Fibroblast of the conjunctiva (primary cell): ENCODE data around the gene MMP17.

ENCODE experiments used
- DNase-seq: peaks from one replicate; pipeline ENCODE4 v3.0.0-alpha.2; 2010; ENCODE audit warnings: low read depth

The MMP17 gene

DNA sequence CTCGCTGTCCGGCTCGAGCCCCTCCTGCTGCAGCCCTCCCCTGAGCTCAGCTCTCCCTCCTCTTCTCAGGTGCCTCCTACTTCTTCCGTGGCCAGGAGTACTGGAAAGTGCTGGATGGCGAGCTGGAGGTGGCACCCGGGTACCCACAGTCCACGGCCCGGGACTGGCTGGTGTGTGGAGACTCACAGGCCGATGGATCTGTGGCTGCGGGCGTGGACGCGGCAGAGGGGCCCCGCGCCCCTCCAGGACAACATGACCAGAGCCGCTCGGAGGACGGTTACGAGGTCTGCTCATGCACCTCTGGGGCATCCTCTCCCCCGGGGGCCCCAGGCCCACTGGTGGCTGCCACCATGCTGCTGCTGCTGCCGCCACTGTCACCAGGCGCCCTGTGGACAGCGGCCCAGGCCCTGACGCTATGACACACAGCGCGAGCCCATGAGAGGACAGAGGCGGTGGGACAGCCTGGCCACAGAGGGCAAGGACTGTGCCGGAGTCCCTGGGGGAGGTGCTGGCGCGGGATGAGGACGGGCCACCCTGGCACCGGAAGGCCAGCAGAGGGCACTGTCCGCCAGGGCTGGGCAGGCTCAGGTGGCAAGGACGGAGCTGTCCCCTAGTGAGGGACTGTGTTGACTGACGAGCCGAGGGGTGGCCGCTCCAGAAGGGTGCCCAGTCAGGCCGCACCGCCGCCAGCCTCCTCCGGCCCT is 22.8 kb downstream of the MMP17 start:
- no peak for DNase-seq

- DNase-seq: no peak
These were observed 23.8 kb downstream of the MMP17 start for GRCh38 chr12:131851741-131852550.

DNA sequence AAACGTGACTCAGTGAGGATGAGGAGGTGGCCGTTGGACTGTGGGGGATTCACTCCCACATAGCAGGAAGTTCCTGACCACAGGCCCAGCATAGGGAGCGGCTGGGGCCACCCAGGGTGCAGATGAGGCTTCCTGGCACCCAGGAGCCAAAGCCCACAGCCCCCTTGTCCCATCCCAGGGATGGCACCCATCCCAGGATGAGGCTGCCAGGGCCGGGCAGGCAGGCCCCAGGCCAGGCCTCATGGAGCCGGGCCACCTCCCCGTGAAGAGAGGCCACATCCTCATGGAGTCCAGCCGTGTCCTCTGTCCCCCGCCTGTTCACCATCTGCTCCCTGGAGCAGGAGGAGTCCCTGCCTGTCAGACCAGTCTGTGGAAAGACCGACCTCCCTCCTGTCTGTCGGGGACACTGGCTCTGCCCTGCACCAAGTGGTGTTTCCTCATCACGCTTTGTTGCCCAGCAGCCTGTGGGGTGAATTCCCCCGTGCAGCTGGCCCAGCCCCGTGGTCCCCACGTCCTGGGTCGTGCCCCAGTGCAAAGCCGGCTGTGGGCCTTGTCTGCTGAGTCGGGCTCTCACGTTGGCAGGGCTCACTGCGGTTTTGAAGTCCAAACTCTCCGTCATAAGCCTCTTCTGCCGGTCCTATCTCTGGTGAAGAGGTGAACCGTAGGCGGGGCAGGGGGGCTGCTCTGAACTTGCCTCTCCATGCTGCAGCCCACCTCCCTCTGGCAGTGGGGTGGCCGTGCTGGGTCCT is 24.5 kb downstream of the MMP17 start:
- DNase-seq: no peak

- no peak for DNase-seq
These were observed 25.9 kb downstream of the MMP17 start for GRCh38 chr12:131853832-131854797.

GRCh38 chr12:131854861-131855476 is 26.8 kb downstream of the MMP17 start:
- no peak for DNase-seq

GRCh38 chr12:131855521-131856142 is 27.4 kb downstream of the MMP17 start:
- DNase-seq: no peak

DNA sequence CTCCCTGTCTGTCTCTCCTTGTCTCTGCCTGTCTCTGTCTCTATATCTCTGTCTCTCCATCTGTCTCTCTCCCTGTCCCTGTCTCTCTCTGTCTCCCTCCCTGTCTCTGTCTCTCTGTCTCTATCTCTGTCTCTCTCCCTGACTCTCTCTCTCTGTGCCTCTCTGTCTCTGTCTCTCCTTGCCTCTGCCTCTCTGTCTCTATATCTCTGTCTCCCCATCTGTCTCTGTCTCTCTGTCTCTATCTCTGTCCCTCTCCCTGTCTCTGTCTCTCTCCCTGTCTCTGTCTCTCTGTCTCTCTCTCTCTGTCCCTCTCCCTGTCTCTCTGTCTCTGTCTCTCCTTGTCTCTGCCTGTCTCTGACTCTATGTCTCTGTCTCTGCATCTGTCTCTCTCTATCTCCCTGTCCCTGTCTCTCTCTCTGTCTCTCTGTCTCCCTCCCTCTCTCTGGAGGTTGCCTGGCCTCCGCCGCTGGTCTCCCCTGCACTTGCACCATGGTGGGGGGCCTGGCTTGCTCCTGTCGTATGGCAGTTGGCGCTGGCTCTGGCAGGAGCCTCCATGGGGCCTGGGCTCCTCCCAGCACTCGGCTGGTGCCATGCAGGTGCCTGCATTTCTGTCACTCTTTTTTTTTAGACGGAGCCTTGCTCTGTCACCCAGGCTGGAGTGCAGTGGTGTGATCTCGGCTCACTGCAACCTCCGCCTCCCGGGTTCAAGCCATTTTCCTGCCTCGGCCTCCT is 28.3 kb downstream of the MMP17 start:
- DNase-seq: no peak

DNA sequence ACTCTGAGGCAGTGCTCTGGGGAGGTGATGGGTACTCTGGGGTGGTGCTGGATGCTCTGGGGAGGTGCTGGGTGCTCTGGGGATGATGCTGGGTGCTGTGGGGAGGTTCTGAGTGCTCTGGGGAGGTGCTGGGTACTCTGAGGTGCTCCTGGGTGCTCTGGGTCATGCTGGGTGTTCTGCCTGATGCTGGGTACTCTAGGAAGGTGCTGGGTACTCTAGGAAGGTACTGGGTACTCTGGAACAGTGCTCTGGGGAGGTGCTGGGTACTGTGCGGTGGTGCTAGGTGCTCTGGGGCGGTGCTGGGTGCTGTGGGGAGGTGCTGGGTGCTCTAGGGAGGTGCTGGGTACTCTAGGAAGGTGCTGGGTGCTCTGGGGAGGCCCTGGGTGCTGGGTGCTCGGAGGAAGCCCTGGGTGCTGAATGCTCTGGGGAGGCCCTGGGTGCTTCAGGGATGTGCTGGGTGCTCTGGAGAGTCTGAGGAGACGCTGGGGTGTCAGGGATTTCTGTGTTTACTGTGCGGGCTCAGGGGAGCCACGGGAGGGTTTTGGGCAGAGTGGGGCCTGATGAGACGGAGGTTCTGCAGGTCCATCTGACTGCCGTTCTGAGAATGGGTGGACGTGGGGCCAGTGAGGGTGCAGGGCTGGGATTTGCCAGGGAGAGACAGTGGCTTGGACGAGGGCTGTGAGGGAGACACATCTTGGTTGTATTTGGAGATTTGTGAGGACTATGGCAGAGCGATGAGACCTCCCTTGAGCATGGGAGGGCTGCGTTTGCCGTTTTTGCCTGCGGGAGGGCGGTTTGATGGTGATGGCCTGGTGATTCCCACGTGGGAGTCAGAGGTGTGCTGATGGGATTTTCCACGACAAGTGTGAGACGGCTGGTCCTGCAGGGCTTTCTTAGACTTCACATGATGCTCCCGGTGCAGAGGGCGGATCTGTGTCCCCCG is 30.0 kb downstream of the MMP17 start:
- DNase-seq: no peak

DNA sequence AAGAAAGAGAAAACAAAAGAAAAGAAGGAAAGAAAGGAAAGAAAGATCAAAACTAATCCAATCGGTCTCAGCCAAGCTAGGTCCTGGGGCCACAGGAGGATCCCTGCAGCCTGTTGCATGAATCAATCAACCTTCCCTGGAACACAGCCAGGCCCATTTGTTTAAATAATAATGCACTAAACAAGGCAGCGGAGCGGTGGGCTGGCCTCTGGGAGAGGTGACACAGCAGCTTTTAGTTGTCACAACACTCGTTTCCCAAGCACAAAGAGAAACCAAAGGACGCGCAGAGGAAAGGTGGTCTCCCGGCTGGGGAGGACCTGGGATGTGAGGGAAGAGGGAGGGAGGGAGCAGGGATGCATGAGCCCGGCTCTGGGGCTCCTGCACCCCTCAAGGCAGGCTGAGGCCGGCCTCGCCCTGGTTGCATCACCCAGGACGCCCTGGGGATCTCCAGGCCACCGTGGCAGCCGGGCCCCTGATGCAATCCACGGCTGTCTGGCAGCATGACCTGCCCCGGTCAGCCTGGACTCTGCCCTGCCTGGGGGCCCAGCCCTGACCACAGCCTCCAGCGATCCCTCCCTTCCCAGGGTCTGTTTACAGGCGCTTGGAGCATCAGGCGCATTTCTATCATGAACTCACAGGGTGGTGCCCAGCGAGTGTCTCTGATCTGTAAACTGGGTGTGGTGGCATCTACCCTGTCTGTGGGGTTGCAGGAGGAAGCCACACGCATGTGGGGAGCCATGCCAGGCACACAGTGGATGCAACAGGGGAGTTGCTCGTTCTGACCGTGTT is 32.5 kb downstream of the MMP17 start:
- DNase-seq: peak; percentile 83

DNA sequence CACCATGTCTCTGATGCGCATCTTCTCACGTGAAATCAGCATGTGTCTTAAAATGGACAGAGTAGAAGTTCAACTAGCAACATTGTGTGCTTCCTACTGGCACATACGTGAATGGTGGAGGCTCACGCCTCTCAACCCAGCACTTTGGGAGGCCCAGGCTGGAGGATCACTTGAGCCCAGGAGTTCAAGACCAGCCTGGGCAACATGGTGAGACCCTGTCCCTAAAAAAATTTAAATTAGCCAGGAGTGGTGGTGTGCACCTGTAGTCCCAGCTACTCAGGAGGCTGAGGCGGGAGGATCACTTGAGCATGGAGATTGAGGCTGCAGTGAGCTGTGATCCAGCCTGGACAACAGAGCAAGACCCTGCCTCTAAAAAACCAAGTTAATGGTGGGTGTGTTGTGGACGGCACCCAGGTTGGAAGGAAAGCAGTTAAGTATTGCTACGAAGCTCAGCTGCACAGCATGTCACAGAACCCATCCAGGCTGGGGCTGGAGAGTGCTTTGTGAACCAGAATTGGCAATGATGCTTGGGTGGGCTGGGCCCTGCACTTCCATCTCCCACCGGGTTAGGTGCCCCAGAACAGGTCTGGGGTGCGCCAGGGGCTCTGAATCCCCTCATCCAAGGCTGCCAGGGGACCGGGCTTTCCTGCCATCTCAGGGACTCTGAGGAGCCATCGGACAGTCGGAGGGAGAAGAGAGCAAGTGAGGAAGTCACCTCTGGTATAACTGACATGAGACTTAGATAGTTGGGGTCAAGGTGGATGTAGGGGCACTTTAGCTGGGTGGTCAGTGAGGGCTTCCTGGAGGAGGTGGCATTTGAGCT is 33.3 kb downstream of the MMP17 start:
- DNase-seq: no peak

- DNase-seq: no peak
These were observed 33.9 kb downstream of the MMP17 start for GRCh38 chr12:131862084-131862441.

DNA sequence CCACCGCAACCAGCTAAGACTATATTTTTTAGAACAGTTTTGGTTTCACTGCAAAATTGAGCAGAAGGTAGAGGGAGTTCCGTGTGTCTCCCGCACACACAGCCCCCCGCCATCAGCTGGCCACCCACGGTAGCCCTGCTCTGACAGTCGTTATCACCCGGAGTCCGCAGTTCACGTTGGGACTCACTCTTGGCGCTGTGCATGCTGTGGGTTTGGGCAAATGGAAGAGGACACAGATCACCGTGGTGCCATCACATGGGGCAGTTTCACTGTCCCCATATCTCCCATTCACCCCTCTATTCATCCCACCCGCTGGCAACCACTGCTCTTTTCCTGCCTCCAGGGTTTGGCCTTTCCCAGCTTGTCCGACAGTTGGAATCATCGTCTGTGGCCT is 34.4 kb downstream of the MMP17 start:
- no peak for DNase-seq

DNA sequence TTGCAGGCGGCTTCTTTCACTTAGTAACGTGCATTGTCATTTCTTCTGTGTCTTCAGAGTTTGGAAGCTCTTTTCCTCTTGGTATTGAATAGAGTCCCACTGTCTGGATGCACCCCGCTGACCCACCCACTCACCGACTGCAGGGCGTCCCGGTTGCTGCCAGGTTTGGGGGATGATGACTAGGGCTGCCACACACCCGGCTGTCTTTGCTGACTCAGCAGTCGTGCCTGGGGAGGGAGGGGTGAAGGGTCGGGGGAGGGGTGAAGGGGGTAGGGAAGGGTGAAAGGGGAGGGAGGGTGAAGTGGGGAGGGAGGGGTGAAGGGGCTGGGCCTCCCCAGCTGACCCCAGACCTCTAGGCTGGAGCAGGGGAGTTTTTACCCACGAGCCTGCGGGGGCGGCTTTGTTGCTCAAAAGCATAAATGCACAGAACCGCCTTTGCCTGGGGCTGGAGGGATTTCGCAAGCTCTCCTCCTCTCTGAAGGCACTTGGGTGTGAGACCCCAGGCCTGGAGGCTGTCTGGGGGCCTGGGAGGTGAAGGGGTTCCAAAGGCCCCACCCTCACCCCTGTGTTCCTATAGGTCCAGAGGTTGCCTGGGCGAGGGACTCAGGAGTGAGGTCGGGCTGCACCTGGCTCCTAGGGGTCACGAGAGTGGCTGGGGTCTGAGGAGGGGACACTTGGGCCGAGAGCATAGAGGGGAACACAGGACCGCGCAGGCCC is 35.0 kb downstream of the MMP17 start:
- DNase-seq: no peak

DNA sequence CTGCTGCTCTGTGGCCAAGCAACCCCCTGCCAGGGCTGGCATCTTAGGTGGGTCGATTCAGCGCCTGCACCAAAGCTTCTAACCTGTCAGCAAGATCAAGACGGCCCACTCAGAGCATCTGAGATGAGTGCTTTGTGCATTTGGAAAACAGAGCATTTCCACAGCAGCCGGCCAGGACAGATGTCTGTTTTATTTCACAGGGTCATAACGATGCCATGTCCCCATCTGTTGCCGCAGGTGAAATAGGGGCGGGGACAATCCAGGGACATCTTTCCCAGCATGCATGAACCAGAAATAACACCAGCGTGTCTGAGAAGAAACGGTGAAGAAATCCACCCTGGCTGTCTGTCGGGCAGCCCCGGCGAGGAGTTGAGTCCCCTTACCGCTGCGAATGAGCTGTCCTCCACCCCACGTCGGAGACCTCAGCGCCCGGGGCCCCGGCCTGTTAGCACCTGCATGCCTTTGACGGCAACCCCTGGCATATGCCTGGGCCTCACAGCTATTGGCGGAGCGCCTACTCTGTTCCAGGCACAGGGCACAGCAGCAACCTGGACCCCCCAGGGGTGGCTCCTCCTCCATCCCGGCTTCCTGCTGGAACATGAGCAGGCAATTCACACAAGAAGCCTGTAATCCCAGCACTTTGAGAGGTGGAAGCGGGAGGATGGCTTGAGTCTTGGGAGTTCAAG is 35.7 kb downstream of the MMP17 start:
- DNase-seq: no peak

DNA sequence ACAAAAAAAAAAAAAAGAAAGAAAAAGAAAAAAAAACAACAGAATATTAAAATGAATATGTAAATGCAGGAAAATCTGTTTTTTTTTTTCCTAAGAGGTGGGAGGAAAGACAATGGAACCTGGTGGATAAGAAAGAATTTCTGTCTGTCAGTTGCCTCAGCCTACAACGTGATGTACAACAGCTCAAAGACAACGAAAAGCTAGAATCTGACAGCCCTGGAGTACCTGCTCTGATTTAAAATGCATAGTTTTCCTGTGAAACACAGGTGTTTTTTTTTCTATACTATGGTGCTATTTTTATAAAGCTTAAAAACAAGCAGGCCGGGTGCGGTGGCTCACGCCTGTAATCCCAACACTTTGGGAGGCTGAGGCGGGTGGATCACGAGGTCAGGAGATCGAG is 36.3 kb downstream of the MMP17 start:
- DNase-seq: no peak
